Thoracic aorta (tissue), 2 donors: ENCODE data around the gene HDAC5. TPM values are rescaled to one million over a fixed set of nuclear protein-coding genes. Genes with fewer than 3 reads are reported as not detected.

Source experiments
- ATAC-seq: fragments of 150-250 bp; one replicate; pipeline ENCODE4 v1.8.0; 2017; ENCODE audit warnings: low read depth; ENCODE audit not compliant: insufficient number of reproducible peaks, low FRiP score
- DNase-seq: peaks from one replicate; pipeline ENCODE4 v3.0.0-alpha.2; 2020; ENCODE audit warnings: low spot score
- H3K27ac ChIP-seq, 2 donors: fragments of 200-600 bp; sonication (generic); 1 replicate in 1 of 2; 2 replicates in 1 of 2; pipeline ENCODE4 v1.5.1; 2016; ENCODE audit warnings: mild to moderate bottlenecking in 2 of 2, moderate library complexity in 2 of 2
- H3K27me3 ChIP-seq: fragments of 200-600 bp; sonication (generic); replicated peaks from 2 replicates; pipeline ENCODE4 v1.6.0; 2016; ENCODE audit warnings: mild to moderate bottlenecking; ENCODE audit not compliant: insufficient read depth
- H3K36me3 ChIP-seq: fragments of 200-600 bp; sonication (generic); one replicate; pipeline ENCODE4 v1.5.1; 2016
- H3K4me1 ChIP-seq, 2 donors: fragments of 200-600 bp; sonication (generic); 1 replicate in 1 of 2; 2 replicates in 1 of 2; pipeline versions ENCODE4 v1.5.1 to v1.6.0; 2016; ENCODE audit warnings: low read depth in 2 of 2, mild to moderate bottlenecking in 1 of 2; ENCODE audit not compliant: control insufficient read depth in 1 of 2
- H3K4me3 ChIP-seq: fragments of 200-600 bp; sonication (generic); 2 replicates; pipeline ENCODE4 v1.5.1; 2016; ENCODE audit warnings: mild to moderate bottlenecking
- H3K9me3 ChIP-seq: fragments of 200-600 bp; sonication (generic); 2 replicates; pipeline ENCODE4 v1.5.1; 2016
- total RNA-seq, 2 donors: library from RNA; depleted of rRNA; stranded (reverse); fragments of >200 nt; gene quantifications; one replicate each; pipeline versions ENCODE4 v1.1.0 to v1.2.3, GENCODE V29; 2016
- TF ChIP-seq, protein P1 (sequence below): fragments of 200-600 bp; sonication (generic); IDR thresholded peaks from one replicate; pipeline ENCODE4 v1.5.1; 2019; ENCODE audit warnings: antibody characterized with exemption

HDAC5 gene
- total RNA-seq, 2 donors from 2014 or later, result 76.9 to 115 TPM

- Histone ChIP-seq H3K4me3 (no peak overlapping the region), H3K36me3 (peaks cover 78% of the 10 kb centered on the region), H3K9me3 (no peaks in the 10 kb centered on the region), H3K27ac (no peak overlapping the region), H3K4me1 (no peaks in the 10 kb centered on the region), H3K27me3 (no peaks in the 10 kb centered on the region)
- no peak for ATAC-seq
- DNase-seq, result no peak
- TF ChIP-seq, protein P1, sequence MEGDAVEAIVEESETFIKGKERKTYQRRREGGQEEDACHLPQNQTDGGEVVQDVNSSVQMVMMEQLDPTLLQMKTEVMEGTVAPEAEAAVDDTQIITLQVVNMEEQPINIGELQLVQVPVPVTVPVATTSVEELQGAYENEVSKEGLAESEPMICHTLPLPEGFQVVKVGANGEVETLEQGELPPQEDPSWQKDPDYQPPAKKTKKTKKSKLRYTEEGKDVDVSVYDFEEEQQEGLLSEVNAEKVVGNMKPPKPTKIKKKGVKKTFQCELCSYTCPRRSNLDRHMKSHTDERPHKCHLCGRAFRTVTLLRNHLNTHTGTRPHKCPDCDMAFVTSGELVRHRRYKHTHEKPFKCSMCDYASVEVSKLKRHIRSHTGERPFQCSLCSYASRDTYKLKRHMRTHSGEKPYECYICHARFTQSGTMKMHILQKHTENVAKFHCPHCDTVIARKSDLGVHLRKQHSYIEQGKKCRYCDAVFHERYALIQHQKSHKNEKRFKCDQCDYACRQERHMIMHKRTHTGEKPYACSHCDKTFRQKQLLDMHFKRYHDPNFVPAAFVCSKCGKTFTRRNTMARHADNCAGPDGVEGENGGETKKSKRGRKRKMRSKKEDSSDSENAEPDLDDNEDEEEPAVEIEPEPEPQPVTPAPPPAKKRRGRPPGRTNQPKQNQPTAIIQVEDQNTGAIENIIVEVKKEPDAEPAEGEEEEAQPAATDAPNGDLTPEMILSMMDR, result no peak
These were observed 36.1 kb downstream of the HDAC5 start for GRCh38 chr17:44087319-44087718.

DNA sequence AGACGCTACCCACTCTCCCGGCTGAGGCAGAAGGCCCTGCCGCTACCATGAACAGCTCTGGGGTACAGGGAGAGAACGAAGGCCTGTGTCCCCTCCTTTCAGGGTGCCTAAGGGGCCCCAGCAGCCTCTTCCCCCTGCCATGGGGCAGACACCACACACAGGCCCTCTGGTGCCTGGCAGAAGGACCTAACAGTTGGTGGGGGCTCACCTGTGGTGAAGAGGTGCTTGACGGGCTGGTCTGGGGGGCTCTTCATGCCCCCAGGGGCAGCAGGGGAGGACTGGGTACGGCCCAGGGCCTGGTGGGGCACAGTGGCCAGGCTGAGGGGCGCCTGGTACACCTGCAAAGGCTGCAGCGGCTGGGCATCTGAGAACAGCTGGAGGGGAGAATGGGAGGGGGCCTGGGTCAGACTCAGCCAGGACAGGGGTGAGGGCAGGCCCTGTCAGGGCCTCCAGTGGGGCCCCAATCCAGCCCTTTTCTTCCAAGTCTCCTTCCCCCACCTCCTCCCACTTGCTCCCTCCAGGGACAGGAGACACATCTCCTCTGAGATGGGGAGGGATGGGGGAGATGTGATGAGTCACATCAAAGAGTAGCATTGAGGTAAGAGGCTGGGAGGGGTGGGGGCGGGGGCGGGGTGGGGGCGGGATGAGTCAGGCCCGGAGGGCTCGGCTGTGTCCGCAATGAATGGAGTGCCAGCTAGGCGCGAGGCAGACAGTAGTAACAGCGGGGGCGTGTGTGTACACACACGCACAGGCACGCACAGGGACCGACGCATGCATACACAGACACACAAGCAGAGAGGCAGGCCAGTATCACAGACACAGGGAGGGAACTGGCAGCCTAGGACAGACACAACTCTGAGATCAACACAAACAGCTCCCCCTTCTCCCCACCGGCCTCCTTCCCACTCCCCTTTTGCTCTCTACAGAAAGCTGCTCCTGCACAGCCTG is 36.8 kb downstream of the HDAC5 start:
- DNase-seq (peak; percentile 39), ATAC-seq (no peak)
- TF ChIP-seq, protein P1, result no peak
- Histone ChIP-seq H3K4me3 (no peak overlapping the region), H3K27me3 (no peaks in the 10 kb centered on the region), H3K4me1 (no peaks in the 10 kb centered on the region), H3K9me3 (no peaks in the 10 kb centered on the region), H3K27ac (peak overlapping the region in 1 of 2 donors; percentile 65), H3K36me3 (peaks cover 78% of the 10 kb centered on the region)

- H3K4me3 ChIP-seq, result no peak overlapping the region
- peaks cover 73% of the 10 kb centered on the region for H3K36me3 ChIP-seq
- ATAC-seq (no peak), DNase-seq (no peak)
- peak overlapping the region in 1 of 2 donors; percentile 65 for H3K27ac ChIP-seq
- no peaks in the 10 kb centered on the region for H3K4me1 ChIP-seq
- no peaks in the 10 kb centered on the region for H3K27me3 ChIP-seq
- TF ChIP-seq, protein P1, result no peak
- H3K9me3 ChIP-seq, result no peaks in the 10 kb centered on the region
These were observed 37.5 kb downstream of the HDAC5 start for GRCh38 chr17:44085908-44086307.

GRCh38 chr17:44084921-44085320 is 38.5 kb downstream of the HDAC5 start:
- DNase-seq (no peak), ATAC-seq (no peak)
- TF ChIP-seq, protein P1, result no peak
- Histone ChIP-seq H3K27me3 (no peaks in the 10 kb centered on the region), H3K27ac (no peak overlapping the region), H3K4me1 (no peaks in the 10 kb centered on the region), H3K9me3 (no peaks in the 10 kb centered on the region), H3K4me3 (no peak overlapping the region), H3K36me3 (peaks cover 77% of the 10 kb centered on the region)

DNA sequence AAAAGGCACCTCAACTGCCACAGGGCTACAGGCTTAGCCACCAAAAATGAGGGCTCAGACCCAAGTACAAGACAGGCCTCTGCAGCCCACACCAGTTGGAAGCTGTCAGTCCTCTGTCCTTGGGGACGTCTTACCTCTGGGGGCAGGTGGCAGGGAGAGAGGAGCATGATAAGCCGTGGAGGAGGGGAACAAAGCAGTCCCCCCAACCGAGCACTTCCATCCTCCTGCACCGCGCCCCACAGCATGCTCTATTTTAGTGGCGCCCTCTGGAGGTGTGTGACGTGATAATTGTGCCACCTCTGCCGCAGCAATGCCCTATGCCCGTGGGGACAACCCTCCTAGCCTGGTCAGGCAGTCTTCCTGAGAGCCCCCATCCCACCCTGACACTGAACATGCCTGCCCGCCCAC is 39.3 kb downstream of the HDAC5 start:
- Histone ChIP-seq H3K9me3 (no peaks in the 10 kb centered on the region), H3K4me1 (no peaks in the 10 kb centered on the region), H3K4me3 (no peak overlapping the region), H3K27me3 (no peaks in the 10 kb centered on the region), H3K36me3 (peaks cover 80% of the 10 kb centered on the region), H3K27ac (no peak overlapping the region)
- no peak for DNase-seq
- ATAC-seq, result no peak
- TF ChIP-seq, protein P1, result peak; percentile 7
